ENCODE measurements around the gene LRP1. TPM values are rescaled to one million over a fixed set of nuclear protein-coding genes. Genes with fewer than 3 reads are reported as not detected.

Gene LRP1
- total RNA-seq, 1 donor from 2014 or later, result 708 TPM

GRCh38 chr12:57171668-57172067, 43.4 kb downstream of the LRP1 start:
- DNase-seq (ENCODE audit: low spot score in 2 of 2), result no peak
- Histone ChIP-seq H3K4me3 (no peak overlapping the region), H3K27me3 (no peaks in the 10 kb centered on the region), H3K4me1 (no peaks in the 10 kb centered on the region), H3K9me3 (no peaks in the 10 kb centered on the region), H3K27ac (peak overlapping the region in 1 of 2 donors; percentile 40), H3K36me3 (peaks cover 67 to 91% of the 10 kb centered on the region in 2 donors)
- no peak for TF ChIP-seq CTCF (IDR thresholded peaks at IDR 0.05)
- intact Hi-C loops (cut with DNase I), result no loop called here

GRCh38 chr12:57173089-57173488, 44.8 kb downstream of the LRP1 start:
- no peak overlapping the region for H3K4me3 ChIP-seq
- peaks cover 67 to 91% of the 10 kb centered on the region in 2 donors for H3K36me3 ChIP-seq
- no peak overlapping the region for H3K27ac ChIP-seq
- no peaks in the 10 kb centered on the region for H3K27me3 ChIP-seq
- no peak for DNase-seq (ENCODE audit: low spot score in 2 of 2)
- intact Hi-C loops (cut with DNase I), result no loop called here
- no peaks in the 10 kb centered on the region for H3K9me3 ChIP-seq
- H3K4me1 ChIP-seq, result no peaks in the 10 kb centered on the region
- peak; percentile 35 to 57 (median 51) for TF ChIP-seq CTCF (IDR thresholded peaks at IDR 0.05)

- intact Hi-C loops (cut with DNase I), result no loop called here
- Histone ChIP-seq H3K27ac (no peak overlapping the region), H3K9me3 (no peaks in the 10 kb centered on the region), H3K4me3 (no peak overlapping the region), H3K27me3 (no peaks in the 10 kb centered on the region), H3K36me3 (peaks cover 67 to 93% of the 10 kb centered on the region in 2 donors), H3K4me1 (no peaks in the 10 kb centered on the region)
- TF ChIP-seq CTCF (IDR thresholded peaks at IDR 0.05), result no peak
- no peak for DNase-seq (ENCODE audit: low spot score in 2 of 2)
These were observed 45.4 kb downstream of the LRP1 start for GRCh38 chr12:57173683-57174082.

- Histone ChIP-seq H3K9me3 (no peaks in the 10 kb centered on the region), H3K27me3 (no peaks in the 10 kb centered on the region), H3K4me1 (no peaks in the 10 kb centered on the region), H3K36me3 (peaks cover 69 to 93% of the 10 kb centered on the region in 2 donors), H3K27ac (peak overlapping the region; percentile 53 to 57), H3K4me3 (no peak overlapping the region)
- DNase-seq (ENCODE audit: low spot score in 2 of 2), result peak; percentile 34 to 92
- peak; percentile 79 to 91 (median 90) for TF ChIP-seq CTCF (IDR thresholded peaks at IDR 0.05)
- intact Hi-C loops (cut with DNase I), result loop anchor here (1.0 to 2.0 kb wide), 3 partner anchors 23 to 105 kb away; no protein-coding TSS in a partner anchor
These were observed 47.3 kb downstream of the LRP1 start for GRCh38 chr12:57175428-57176138.

GRCh38 chr12:57176139-57176477, 47.8 kb downstream of the LRP1 start:
- H3K4me1 ChIP-seq, result no peaks in the 10 kb centered on the region
- intact Hi-C loops (cut with DNase I), result loop anchor here (2.0 kb wide), 2 partner anchors 23 to 105 kb away; no protein-coding TSS in a partner anchor
- H3K27ac ChIP-seq, result peak overlapping the region in 1 of 2 donors; percentile 53
- H3K4me3 ChIP-seq, result no peak overlapping the region
- no peak for DNase-seq (ENCODE audit: low spot score in 2 of 2)
- no peaks in the 10 kb centered on the region for H3K27me3 ChIP-seq
- no peaks in the 10 kb centered on the region for H3K9me3 ChIP-seq
- H3K36me3 ChIP-seq, result peaks cover 71 to 93% of the 10 kb centered on the region in 2 donors
- no peak for TF ChIP-seq CTCF (IDR thresholded peaks at IDR 0.05)
